GM18507 (cell line): Measurements from ENCODE around the gene POU3F3.

Experiments
- DNase-seq: peaks from one replicate; pipeline ENCODE4 v3.0.0; 2011; ENCODE audit warnings: low read depth; ENCODE audit not compliant: insufficient read length; ENCODE audit errors: extremely low spot score
- FAIRE-seq: peaks from 2 replicates; lab custom pipeline; 2011; peaks lifted over from hg19 to GRCh38; lab: Jason Lieb, UNC

POU3F3 gene

DNA sequence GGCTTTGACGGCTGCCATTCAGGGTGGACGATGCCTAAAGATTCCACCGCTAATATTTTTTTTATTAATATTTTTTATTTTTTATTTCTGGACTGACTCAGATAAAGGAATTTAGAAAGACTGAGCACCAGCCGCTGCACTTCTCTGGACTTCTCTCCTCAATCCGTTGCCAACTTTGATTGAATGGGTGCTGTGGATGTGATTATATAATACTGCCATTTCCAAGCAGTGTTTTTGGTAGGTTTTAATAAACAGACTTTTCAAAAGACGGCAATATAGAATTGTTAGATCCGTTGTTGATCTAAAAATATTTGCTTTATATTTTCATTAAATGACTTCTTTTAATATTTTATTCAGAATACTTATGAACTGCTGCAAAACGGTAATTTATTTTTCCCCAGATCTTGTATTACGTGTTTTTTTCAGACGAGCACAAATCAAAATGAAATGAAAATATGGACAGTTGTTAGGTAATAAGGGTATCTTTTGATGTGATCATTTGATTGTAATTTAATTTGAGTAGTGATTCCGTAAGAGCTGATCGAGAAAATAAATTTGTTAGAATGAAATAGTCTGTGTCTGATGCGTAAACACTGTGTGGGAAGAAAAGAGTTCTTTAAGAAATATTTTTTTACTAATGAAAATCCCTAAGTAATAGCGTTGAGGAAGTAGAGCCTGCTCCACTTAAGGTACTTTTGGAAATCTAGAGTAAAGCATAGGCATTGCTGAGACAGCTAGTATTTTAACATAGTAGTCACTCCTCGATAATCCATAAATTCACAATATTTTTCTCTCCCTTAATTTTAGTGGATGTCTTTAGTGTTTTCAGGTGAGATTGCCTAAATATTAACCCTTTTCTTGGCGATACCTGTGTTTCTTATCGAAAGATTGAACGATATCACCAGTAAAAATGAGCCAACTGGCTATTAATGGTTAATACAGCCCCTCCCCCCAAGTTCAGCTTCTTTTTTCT lies 4.4 kb downstream of the POU3F3 start:
- DNase-seq, result no peak

DNA sequence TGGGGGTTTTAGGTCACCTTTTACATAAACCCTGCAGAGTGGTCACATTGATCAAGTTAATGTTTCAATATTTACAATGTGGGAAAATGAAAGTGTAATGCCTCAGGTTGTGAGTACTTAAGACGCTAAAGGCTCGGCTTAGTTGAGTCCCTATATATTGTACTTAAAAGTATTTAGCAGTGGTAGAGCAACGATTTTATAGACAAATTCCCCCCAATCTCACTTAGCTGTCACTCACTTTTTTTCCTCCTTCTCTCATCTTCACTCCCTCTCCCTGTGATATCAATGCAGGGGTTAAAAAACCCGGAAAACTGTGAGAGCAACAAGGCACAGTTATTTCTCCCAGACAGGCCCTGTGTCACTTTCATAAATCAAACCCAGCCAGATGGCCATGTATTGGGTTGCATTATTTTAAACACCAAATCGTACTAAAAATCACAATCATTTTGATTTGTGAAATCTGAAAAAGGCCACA lies 5.4 kb downstream of the POU3F3 start:
- no peak for FAIRE-seq
- no peak for DNase-seq

More for the DNA sequence above, 4.4 kb downstream of the POU3F3 start:
- no peak for FAIRE-seq

- FAIRE-seq, result no peak
- DNase-seq, result no peak
Observed at GRCh38 chr2:104859766-104860450, 6.0 kb downstream of the POU3F3 start.

GRCh38 chr2:104860451-104860790 lies 6.5 kb downstream of the POU3F3 start:
- no peak for DNase-seq
- FAIRE-seq, result no peak

DNA sequence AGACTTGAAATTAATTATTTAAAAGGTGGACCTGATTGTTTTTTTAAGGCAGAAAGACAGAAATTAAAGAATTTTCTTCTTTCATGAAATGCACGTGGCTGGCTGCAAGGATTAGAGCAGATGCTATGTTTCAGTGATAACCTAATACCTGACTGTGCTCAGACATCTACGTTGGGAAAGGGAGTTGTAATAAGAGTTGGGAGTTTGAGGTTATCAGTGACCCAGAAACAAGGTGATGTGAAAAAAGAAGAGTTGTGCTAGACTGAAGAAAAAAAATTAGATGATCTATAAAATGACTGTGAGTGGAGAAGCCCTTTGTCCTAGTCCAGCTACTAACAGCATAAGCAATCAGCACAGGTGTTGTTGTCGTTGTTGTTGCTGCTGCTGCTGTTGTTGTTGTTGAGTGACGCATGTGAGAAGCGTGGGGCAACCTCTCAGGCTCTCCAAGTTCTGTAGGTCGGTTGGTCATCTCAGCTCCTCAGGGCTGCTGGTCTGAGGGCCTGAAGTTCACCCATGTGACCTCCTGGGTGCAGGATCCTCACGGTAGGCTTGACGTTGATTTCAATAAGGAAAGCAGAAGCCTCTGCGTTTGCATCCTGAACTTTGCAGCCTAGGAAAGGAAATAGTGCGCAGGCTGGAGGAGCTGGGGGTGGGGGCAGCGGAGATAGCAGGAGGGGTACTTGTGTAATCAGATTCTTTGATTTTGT lies 7.6 kb downstream of the POU3F3 start:
- FAIRE-seq (no peak), DNase-seq (no peak)

DNA sequence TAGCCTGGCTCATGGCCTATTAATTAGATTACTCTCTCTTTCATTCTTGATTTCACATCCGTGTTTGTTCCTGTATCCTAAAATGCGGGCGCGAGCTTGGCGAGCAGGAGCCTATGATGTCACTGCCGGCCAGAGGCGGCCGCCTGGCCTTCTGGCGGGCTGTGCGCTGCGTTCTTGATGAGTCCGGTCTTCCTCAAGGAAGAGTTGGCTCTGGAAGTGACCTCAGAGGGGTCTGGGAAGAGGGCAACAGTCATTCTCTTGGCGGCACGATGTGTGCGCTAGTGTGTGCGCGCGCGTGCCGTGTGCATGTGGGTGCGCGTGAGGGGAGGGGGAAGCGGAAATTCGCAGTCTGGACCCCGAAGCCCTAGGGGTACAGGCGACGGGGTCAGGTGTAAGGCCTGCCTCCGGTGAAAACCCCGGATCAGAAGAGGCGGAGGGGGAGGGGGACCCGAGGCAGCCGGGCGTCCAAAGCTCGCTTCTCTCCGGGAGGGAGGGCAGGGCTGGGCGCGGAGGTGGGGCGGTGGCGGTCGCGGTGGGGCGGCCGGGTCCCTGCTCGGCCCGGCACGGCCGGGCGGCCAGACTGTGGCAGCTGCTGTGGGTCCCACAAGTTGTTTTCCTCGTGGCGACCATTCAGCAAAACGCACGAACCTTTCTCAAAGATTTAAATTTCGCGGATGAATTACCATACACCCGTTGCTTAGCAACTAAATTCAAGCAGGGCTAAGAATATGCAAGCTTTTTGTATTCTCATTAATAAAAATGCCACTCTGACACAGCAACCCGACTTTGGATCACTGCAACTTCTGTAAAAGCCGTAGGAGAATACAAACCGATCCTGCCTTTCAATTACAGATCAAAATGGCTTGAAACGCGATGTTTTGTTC lies 8.4 kb downstream of the POU3F3 start:
- DNase-seq (no peak), FAIRE-seq (no peak)

GRCh38 chr2:104863146-104863467 lies 9.2 kb downstream of the POU3F3 start:
- DNase-seq (no peak), FAIRE-seq (no peak)

GRCh38 chr2:104863468-104864279 lies 9.8 kb downstream of the POU3F3 start:
- no peak for DNase-seq
- FAIRE-seq, result no peak

DNA sequence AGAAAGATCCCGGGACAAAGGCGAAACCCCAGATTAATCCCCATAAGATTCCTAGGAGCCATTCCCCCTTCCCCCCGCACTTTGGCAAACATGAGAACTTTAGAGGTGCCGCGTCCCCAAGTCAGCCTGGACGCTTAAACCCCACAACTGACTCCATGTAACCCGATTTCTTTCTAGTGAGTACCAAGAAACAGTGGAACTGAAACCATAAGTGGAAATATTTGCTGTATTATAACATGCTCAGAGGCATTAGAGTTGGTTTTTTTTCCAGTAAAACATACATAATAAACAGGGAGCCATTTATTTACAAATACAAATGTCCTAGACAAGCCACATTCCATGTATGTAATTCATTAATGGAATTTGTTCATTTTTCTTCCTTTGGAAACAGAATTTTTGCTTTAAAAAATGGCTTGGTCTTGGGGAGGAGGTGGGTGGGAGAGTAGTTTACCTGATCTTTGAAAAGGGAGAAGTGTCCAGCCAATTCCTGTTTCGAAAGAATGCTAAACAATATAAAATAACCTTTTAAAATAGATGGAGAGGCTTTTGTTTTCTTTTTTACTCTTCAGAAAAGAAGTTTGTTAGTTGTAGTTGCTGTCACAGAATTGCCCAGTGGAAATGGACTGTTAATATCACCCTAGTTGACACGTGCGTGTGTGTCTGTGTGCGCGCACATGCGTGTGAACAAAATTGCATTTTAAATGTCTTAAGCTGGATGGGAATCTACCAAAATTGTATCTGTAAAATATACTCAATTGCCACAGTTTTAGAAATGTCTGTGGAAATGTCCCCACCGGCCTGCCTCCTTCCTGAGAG lies 10.6 kb downstream of the POU3F3 start:
- no peak for FAIRE-seq
- DNase-seq, result no peak

DNA sequence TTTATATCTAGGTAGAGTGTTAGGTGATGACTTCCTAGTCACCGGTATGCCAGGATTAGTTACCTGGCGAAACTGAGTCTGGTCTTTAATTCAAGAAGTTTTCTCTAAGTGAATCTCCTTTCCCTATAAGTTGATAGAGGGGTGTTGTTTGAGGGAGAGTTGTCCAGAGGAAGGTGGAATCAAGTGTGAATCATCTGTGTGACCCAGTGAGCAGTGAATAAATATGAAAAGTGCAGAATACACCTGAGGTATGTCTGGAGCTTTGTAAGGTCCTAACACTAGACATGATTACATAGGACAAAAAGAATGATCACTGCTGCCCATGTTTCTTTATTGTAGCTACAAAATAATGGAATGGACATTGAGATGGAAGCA lies 11.2 kb downstream of the POU3F3 start:
- DNase-seq, result no peak
- FAIRE-seq, result no peak

GRCh38 chr2:104866122-104866864 lies 12.4 kb downstream of the POU3F3 start:
- DNase-seq (no peak), FAIRE-seq (no peak)

- DNase-seq, result no peak
- no peak for FAIRE-seq
Observed at GRCh38 chr2:104866883-104867812, 13.2 kb downstream of the POU3F3 start.

GRCh38 chr2:104867813-104868504 lies 14.0 kb downstream of the POU3F3 start:
- no peak for FAIRE-seq
- DNase-seq, result no peak

GRCh38 chr2:104868505-104868866 lies 14.6 kb downstream of the POU3F3 start:
- no peak for FAIRE-seq

DNA sequence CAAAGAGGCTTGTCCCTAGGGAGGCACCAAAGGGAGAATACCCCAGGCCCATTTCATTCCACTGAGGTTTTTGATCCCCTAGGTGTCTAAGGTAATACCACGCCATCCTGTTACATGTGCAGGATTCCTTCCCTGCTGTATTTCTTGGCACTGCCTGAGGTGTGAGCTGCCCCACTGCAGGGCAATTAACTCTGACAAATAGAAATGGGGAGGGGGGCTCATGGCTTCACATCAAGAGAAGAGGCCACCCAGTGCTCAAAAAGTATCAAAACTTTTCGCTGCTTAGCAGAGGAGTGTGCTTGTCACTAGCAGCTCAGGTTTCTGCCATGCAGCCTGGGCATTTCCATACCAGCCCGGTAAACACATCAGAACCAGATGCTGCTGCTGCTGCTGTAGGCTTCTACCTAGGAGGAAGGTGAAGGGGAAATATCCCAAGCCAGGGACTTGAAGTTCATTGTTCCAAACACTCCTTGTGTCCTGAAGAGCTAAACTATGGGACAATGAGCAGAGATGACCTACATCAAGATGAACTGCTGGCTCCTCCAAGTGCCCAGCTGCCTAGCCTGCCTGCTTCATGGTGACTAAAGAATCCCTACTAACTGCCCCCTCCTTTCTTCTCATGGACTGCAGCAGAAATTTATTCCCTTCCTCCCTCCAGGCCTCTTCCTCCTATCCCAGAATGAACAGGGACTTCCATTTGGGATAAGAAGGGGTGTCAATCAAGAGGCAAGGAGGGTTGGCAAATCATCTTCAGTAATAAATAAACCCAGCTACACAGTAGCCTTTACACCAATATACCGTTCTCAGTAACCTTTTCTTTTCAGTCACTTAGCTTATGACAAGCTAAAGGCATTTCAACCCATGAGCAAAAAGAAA lies 16.4 kb downstream of the POU3F3 start:
- DNase-seq (no peak), FAIRE-seq (no peak)

More at GRCh38 chr2:104868505-104868866, 14.6 kb downstream of the POU3F3 start:
- DNase-seq, result no peak
